Measurements from ENCODE around the gene ABCB1. TPM values are rescaled to one million over a fixed set of nuclear protein-coding genes. Genes with fewer than 3 reads are reported as not detected.

The ABCB1 gene
- total and polyA plus RNA-seq, 10 of the 15 experiments (the other 5 are each of a cell fraction or from before 2014, with no cell fraction given): 0.40 to 13.9 (median 1.9) TPM

- TF ChIP-seq ZSCAN29 (IDR thresholded peaks at IDR 0.05) (0 out of 2 replicates have a peak, but pooled peaks have one; percentile 17), WRNIP1 (IDR thresholded peaks at IDR 0.05; ENCODE audit: borderline replicate concordance, low read depth, low read length) (no peak)
These were observed at the start of gene ABCB1 (continued) for GRCh38 chr7:87600130-87601124.

GRCh38 chr7:87648316-87648715, 47.6 kb upstream of the ABCB1 start:
- H3K79me2 ChIP-seq (ENCODE audit: control insufficient read depth, insufficient read depth, low read length): no peaks in the 10 kb centered on the region
- no peak overlapping the region for H3K27ac ChIP-seq (ENCODE audit: control insufficient read depth, insufficient read depth)
- ChIA-PET CTCF (interaction anchor here (1.1 kb wide), 1 partner anchor 17 kb away, joined by 4 read pairs; no protein-coding TSS in a partner anchor), SMC1A (ENCODE audit: uncharacterized antibody, unreplicated experiment) (no interaction called here), POLR2A (no interaction called here), RAD21 (ENCODE audit: unreplicated experiment) (no interaction called here)
- H3K27me3 ChIP-seq (replicated peaks in 1 of 2; ENCODE audit: control insufficient read depth in 2 of 2, insufficient read depth in 2 of 2, low read length in 1 of 2): no peaks in the 10 kb centered on the region; a peak in 1 of 4 replicates
- DNase-seq (ENCODE audit: low read depth, low spot score) (no peak), FAIRE-seq (no peak), ATAC-seq (no peak)
- H3K4me1 ChIP-seq (ENCODE audit: control insufficient read depth, insufficient read depth, low read length): no peaks in the 10 kb centered on the region
- H4K20me1 ChIP-seq (ENCODE audit: control insufficient read depth, insufficient read depth): no peaks in the 10 kb centered on the region
- 96% methylated on average over 1 of the region's 1 CpG for WGBS (ENCODE audit: insufficient coverage, insufficient replicate concordance, low lambda C conversion rate, missing lambda C conversion rate)
- H3K9ac ChIP-seq (ENCODE audit: control insufficient read depth, insufficient read depth, low read length): no peak overlapping the region
- BruUV-seq (replicated peaks): no TSS peak
- H3K36me3 ChIP-seq (ENCODE audit: control insufficient read depth in 2 of 2, insufficient read depth in 2 of 2, low read length in 1 of 2): no peaks in the 10 kb centered on the region
- no peaks in the 10 kb centered on the region for H3K9me3 ChIP-seq (replicated peaks; ENCODE audit: control insufficient read depth, insufficient read depth, low read length)
- no peak overlapping the region for H3K4me3 ChIP-seq
- in situ Hi-C loops (cut with MboI) (no loop called here), intact Hi-C loops (cut with micrococcal nuclease; ENCODE audit: unreplicated experiment) (no loop called here)
- H2AFZ ChIP-seq (ENCODE audit: control insufficient read depth, low read depth, low read length): no peak overlapping the region
- no peak overlapping the region for H3K4me2 ChIP-seq (ENCODE audit: control insufficient read depth, insufficient read depth)
- TF ChIP-seq BCL3 (IDR thresholded peaks at IDR 0.05; ENCODE audit: borderline replicate concordance, insufficient read depth, low read depth, low read length, poor library complexity, severe bottlenecking): no peak
- no peak for TF ChIP-seq SPI1 (IDR thresholded peaks at IDR 0.05; ENCODE audit: borderline replicate concordance, insufficient read depth, low read depth, low read length)
- TF ChIP-seq MTA2 (IDR thresholded peaks at IDR 0.05; ENCODE audit: low read depth): no peak
- no peak for TF ChIP-seq ZBTB33 (IDR thresholded peaks at IDR 0.05)
- TF ChIP-seq E4F1 (IDR thresholded peaks at IDR 0.05; ENCODE audit: borderline replicate concordance, partially characterized antibody): no peak
- TF ChIP-seq RBBP5 (conservative IDR thresholded peaks at IDR 0.05): no peak
- TF ChIP-seq ZBTB11 (CRISPR knock-in tag; IDR thresholded peaks at IDR 0.05): no peak
- TF ChIP-seq NRF1 (conservative IDR thresholded peaks at IDR 0.05; ENCODE audit: low read depth, low read length): no peak

All from GM12878 (cell line).